Measurements from ENCODE around the gene NISCH. TPM values are rescaled to one million over a fixed set of nuclear protein-coding genes. Genes with fewer than 3 reads are reported as not detected.

NISCH gene
- polyA plus RNA-seq, 3 donors = 9.7 to 106 (median 13.1) TPM

- H3K27ac Mint-ChIP-seq = peak overlapping the region; percentile 65 to 88 (median 83)
- H3K9me3 ChIP-seq (replicated peaks in 1 of 2; ENCODE audit: control insufficient read depth in 1 of 2, insufficient read depth in 1 of 2, low read length in 2 of 2) = no peaks in the 10 kb centered on the region
- WGBS (ENCODE audit: insufficient coverage) = 55% methylated on average over 20 of the region's 22 CpGs
- H3K9me3 Mint-ChIP-seq = peaks cover 0 to 3% (median 0%) of the 10 kb centered on the region in 7 donors
- H2AFZ ChIP-seq (ENCODE audit: insufficient read depth, low read depth, low read length, poor library complexity, severe bottlenecking) = peak overlapping the region; percentile 63
- no peaks in the 10 kb centered on the region for H3K27me3 ChIP-seq (ENCODE audit: control insufficient read depth in 2 of 2, insufficient read depth in 2 of 2, low read length in 2 of 2)
- peaks cover 62% of the 10 kb centered on the region for H3K4me1 Mint-ChIP-seq
- H4K20me1 ChIP-seq (ENCODE audit: insufficient read depth, low read length) = no peaks in the 10 kb centered on the region
- peak overlapping the region in 1 of 3 experiments; percentile 53 for H3K4me3 ChIP-seq (replicated peaks in 1 of 3; ENCODE audit: low read depth in 2 of 3, low read length in 3 of 3)
- H3K36me3 Mint-ChIP-seq = peaks cover 63 to 76% of the 10 kb centered on the region in 2 donors
- peaks cover 10% of the 10 kb centered on the region for H3K79me2 ChIP-seq (ENCODE audit: insufficient read depth, low read length)
- TF ChIP-seq CTCF (IDR thresholded peaks at IDR 0.05) = no peak
- H3K27me3 Mint-ChIP-seq (ENCODE audit: low read depth in 3 of 3) = peaks cover 0 to 3% (median 0%) of the 10 kb centered on the region in 3 donors
- H3K4me3 Mint-ChIP-seq = peak overlapping the region; percentile 47 to 59
- no peak overlapping the region for H3K9ac ChIP-seq (ENCODE audit: insufficient read depth, low read length, poor library complexity, severe bottlenecking)
- intact Hi-C loops (cut with micrococcal nuclease) = no loop called here
- peak overlapping the region; percentile 58 for H3K4me2 ChIP-seq (replicated peaks; ENCODE audit: extremely low read depth, low read length, poor library complexity, severe bottlenecking)
- H3K36me3 ChIP-seq (replicated peaks in 1 of 2; ENCODE audit: control insufficient read depth in 1 of 2, insufficient read depth in 2 of 2, low read length in 2 of 2) = peaks cover 48 to 71% of the 10 kb centered on the region in 2 donors
- DNase-seq = no peak
- peak overlapping the region; percentile 61 to 82 for H3K27ac ChIP-seq (ENCODE audit: low read depth in 1 of 2, low read length in 2 of 2)
- H3K4me1 ChIP-seq (ENCODE audit: control insufficient read depth in 1 of 2, insufficient read depth in 2 of 2, low read length in 2 of 2) = peaks cover 57 to 68% of the 10 kb centered on the region in 2 donors
Measured at GRCh38 chr3:52490035-52490938, 34.9 kb downstream of the NISCH start.

- peak; percentile 63 to 78 (median 77) for DNase-seq
- no peak for TF ChIP-seq CTCF (IDR thresholded peaks at IDR 0.05)
- Histone ChIP-seq H3K27me3 (ENCODE audit: control insufficient read depth in 2 of 2, insufficient read depth in 2 of 2, low read length in 2 of 2) (no peaks in the 10 kb centered on the region), H4K20me1 (ENCODE audit: insufficient read depth, low read length) (no peaks in the 10 kb centered on the region), H3K4me2 (replicated peaks; ENCODE audit: extremely low read depth, low read length, poor library complexity, severe bottlenecking) (peak overlapping the region; percentile 58), H3K4me1 (ENCODE audit: control insufficient read depth in 1 of 2, insufficient read depth in 2 of 2, low read length in 2 of 2) (peaks cover 65 to 68% of the 10 kb centered on the region in 2 donors), H3K9me3 (replicated peaks in 1 of 2; ENCODE audit: control insufficient read depth in 1 of 2, insufficient read depth in 1 of 2, low read length in 2 of 2) (no peaks in the 10 kb centered on the region), H2AFZ (ENCODE audit: insufficient read depth, low read depth, low read length, poor library complexity, severe bottlenecking) (peak overlapping the region; percentile 63), H3K4me3 (replicated peaks in 1 of 3; ENCODE audit: low read depth in 2 of 3, low read length in 3 of 3) (peak overlapping the region in 1 of 3 experiments; percentile 53), H3K9ac (ENCODE audit: insufficient read depth, low read length, poor library complexity, severe bottlenecking) (peak overlapping the region; percentile 55), H3K27ac (ENCODE audit: low read depth in 1 of 2, low read length in 2 of 2) (peak overlapping the region; percentile 61 to 82), H3K79me2 (ENCODE audit: insufficient read depth, low read length) (peaks cover 17% of the 10 kb centered on the region), H3K36me3 (replicated peaks in 1 of 2; ENCODE audit: control insufficient read depth in 1 of 2, insufficient read depth in 2 of 2, low read length in 2 of 2) (peaks cover 45 to 64% of the 10 kb centered on the region in 2 donors)
- intact Hi-C loops (cut with micrococcal nuclease) = no loop called here
- H3K36me3 Mint-ChIP-seq = peaks cover 56 to 69% of the 10 kb centered on the region in 2 donors
- H3K27me3 Mint-ChIP-seq (ENCODE audit: low read depth in 3 of 3) = peaks cover 0 to 3% (median 0%) of the 10 kb centered on the region in 3 donors
- whole genome bisulfite sequencing (ENCODE audit: insufficient coverage) = 29% methylated on average over 21 of the region's 23 CpGs
- H3K27ac Mint-ChIP-seq = peak overlapping the region; percentile 65 to 88 (median 83)
- H3K4me3 Mint-ChIP-seq = peak overlapping the region; percentile 47 to 59
- peaks cover 60% of the 10 kb centered on the region for H3K4me1 Mint-ChIP-seq
- peaks cover 0 to 3% (median 0%) of the 10 kb centered on the region in 7 donors for H3K9me3 Mint-ChIP-seq
Measured at GRCh38 chr3:52490939-52491526, 35.6 kb downstream of the NISCH start.

All from CD14-positive monocyte (primary cell).